Measurements from ENCODE around the gene LAMA5. TPM values are rescaled to one million over a fixed set of nuclear protein-coding genes. Genes with fewer than 3 reads are reported as not detected.

LAMA5 gene
- total and polyA plus RNA-seq, 2 of the 8 experiments (the other 6 are each of a cell fraction or from before 2014, with no cell fraction given): 34.4 to 225 TPM

- 67% methylated on average over 10 of the region's 16 CpGs; no CpG with 5 or more reads in 1 of the 2 experiments for WGBS, 2 experiments (ENCODE audit: extremely low coverage in 1 of 2, insufficient coverage in 1 of 2, insufficient read length in 1 of 2, insufficient replicate concordance in 2 of 2, low coverage in 1 of 2, low lambda C conversion rate in 2 of 2, missing lambda C conversion rate in 1 of 2)
- no peak overlapping the region for H3K4ac ChIP-seq (replicated peaks; ENCODE audit: insufficient read length, low read depth, low read length)
Observed at GRCh38 chr20:62332421-62332820, 34.7 kb downstream of the LAMA5 start.

More at GRCh38 chr20:62332421-62332820, 34.7 kb downstream of the LAMA5 start:
- Histone ChIP-seq H3K14ac (ENCODE audit: insufficient read length) (no peak overlapping the region), H4K8ac (ENCODE audit: extremely low read depth, insufficient read depth, low read length) (no peak overlapping the region), H4K5ac (ENCODE audit: insufficient read length, low read depth, low read length) (no peak overlapping the region), H3K27ac (ENCODE audit: low read depth, low read length) (no peak overlapping the region), H3K18ac (ENCODE audit: extremely low read depth, low read length) (no peak overlapping the region), H2AK5ac (ENCODE audit: low read depth, low read length) (no peak overlapping the region), H2BK120ac (replicated peaks; ENCODE audit: low read depth, low read length) (no peak overlapping the region), H2BK5ac (ENCODE audit: low read depth, low read length) (no peak overlapping the region), H3K27me3 (replicated peaks in 1 of 4; ENCODE audit: control insufficient read depth in 3 of 4, extremely low read depth in 1 of 4, insufficient read depth in 3 of 4, low read length in 3 of 4) (no peaks in the 10 kb centered on the region), H3K9me3 (ENCODE audit: insufficient read depth in 2 of 2, low read depth in 1 of 2, low read length in 1 of 2) (no peaks in the 10 kb centered on the region; a peak in 1 of 4 replicates), H4K91ac (replicated peaks; ENCODE audit: insufficient read length, low read length) (no peak overlapping the region), H3K23me2 (ENCODE audit: low read depth, low read length) (no peaks in the 10 kb centered on the region), H3K4me2 (ENCODE audit: insufficient read depth in 1 of 2, low read depth in 2 of 2, low read length in 2 of 2) (no peak overlapping the region), H3K79me1 (ENCODE audit: low read depth, low read length) (0 out of 2 replicates have a peak, but pooled peaks cover 3% of the 10 kb centered on the region), H3K9ac (replicated peaks in 1 of 4; ENCODE audit: extremely low read depth in 1 of 4, low read depth in 3 of 4, low read length in 3 of 4) (no peak overlapping the region), H3K36me3 (ENCODE audit: control insufficient read depth in 2 of 4, insufficient read depth in 4 of 4, low read length in 3 of 4) (peaks cover 28 to 86% (median 63%) of the 10 kb centered on the region in 4 experiments), H3K4me3 (ENCODE audit: extremely low read depth in 1 of 4, insufficient read depth in 2 of 4, low read depth in 3 of 4, low read length in 4 of 4) (no peak overlapping the region), H3K79me2 (ENCODE audit: control insufficient read depth in 1 of 2, insufficient read depth in 2 of 2, low read length in 2 of 2) (peaks cover 0 to 2% of the 10 kb centered on the region in 2 experiments; a peak in 1 of 4 replicates), H3K23ac (ENCODE audit: insufficient read length) (no peak overlapping the region), H2BK20ac (ENCODE audit: low read length) (no peak overlapping the region), H3K56ac (replicated peaks; ENCODE audit: insufficient read length, low read depth, low read length) (no peak overlapping the region), H2AFZ (ENCODE audit: low read length) (no peak overlapping the region), H2BK15ac (ENCODE audit: low read length) (no peak overlapping the region), H2BK12ac (ENCODE audit: low read depth, low read length) (no peak overlapping the region), H3K4me1 (replicated peaks in 1 of 4; ENCODE audit: control insufficient read depth in 3 of 4, insufficient read depth in 4 of 4, low read length in 3 of 4) (no peaks in the 10 kb centered on the region), H4K20me1 (replicated peaks in 1 of 2; ENCODE audit: control insufficient read depth in 1 of 2, insufficient read depth in 2 of 2, low read length in 2 of 2) (peaks cover 0 to 25% of the 10 kb centered on the region in 2 experiments)
- CTCF ChIA-PET (ENCODE audit: partially characterized antibody): interaction anchor here (1.0 to 1.2 kb wide), 2 partner anchors 9 to 43 kb away, joined by 3 to 4 read pairs; no protein-coding TSS in a partner anchor
- no peak for TF ChIP-seq ASH2L (IDR thresholded peaks at IDR 0.05; ENCODE audit: low read length)
- no peak for FAIRE-seq
- no peak for DNase-seq (ENCODE audit: low read depth in 1 of 2, low spot score in 2 of 2)
- POLR2A ChIA-PET (ENCODE audit: partially characterized antibody): interaction anchor here (1.0 to 13.3 kb wide), 7 partner anchors 9 to 25 kb away, joined by 3 to 151 read pairs (median 5); partner anchors contain the start of gene ADRM1

Measured in H1 (cell line).